ENCODE measurements around the gene ADH4. TPM values are rescaled to one million over a fixed set of nuclear protein-coding genes. Genes with fewer than 3 reads are reported as not detected.

Gene ADH4
- total RNA-seq, 2 experiments from 2014 or later = not detected

DNA sequence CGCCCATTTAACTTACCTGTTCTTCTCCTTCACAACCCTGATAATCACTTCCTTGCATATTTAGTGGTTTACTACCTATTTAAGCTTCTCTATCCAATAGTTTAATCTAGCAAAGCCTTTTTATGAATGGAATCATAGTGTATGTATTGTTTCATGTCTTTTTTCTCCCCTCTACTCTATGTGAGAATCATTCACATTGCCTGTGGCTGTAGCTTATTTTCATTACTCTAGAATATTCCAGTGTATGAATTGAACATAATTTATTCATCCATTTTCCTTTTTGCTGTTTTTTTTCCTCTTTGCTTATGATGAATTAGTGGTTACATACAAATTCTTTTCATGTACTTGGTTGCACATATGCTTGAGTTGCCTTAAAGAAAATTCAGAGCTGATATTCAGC, 490 bp upstream of the ADH4 start:
- Mint-ChIP-seq H3K4me3 (no peak overlapping the region), H3K27me3 (no peaks in the 10 kb centered on the region), H3K27ac (no peak overlapping the region), H3K36me3 (ENCODE audit: low read depth) (no peaks in the 10 kb centered on the region), H3K4me1 (ENCODE audit: low read depth) (no peaks in the 10 kb centered on the region), H3K9me3 (no peaks in the 10 kb centered on the region)
- Histone ChIP-seq H3K27me3 (ENCODE audit: control insufficient read depth in 1 of 2, insufficient read depth in 2 of 2, low read length in 2 of 2) (no peaks in the 10 kb centered on the region), H3K27ac (ENCODE audit: low read depth in 1 of 2, low read length in 2 of 2) (no peak overlapping the region), H3K4me1 (ENCODE audit: insufficient read depth, low read length) (no peaks in the 10 kb centered on the region), H3K9me3 (ENCODE audit: control insufficient read depth in 1 of 2, insufficient read depth in 1 of 2, low read length in 2 of 2) (no peaks in the 10 kb centered on the region), H3K4me3 (ENCODE audit: low read length) (no peak overlapping the region), H3K36me3 (ENCODE audit: insufficient read depth, low read length) (no peaks in the 10 kb centered on the region)
- CTCF ChIA-PET = no interaction called here
- POLR2A ChIA-PET = no interaction called here
- ATAC-seq (ENCODE audit: poor library complexity) = no peak
- TF ChIP-seq, protein P1, sequence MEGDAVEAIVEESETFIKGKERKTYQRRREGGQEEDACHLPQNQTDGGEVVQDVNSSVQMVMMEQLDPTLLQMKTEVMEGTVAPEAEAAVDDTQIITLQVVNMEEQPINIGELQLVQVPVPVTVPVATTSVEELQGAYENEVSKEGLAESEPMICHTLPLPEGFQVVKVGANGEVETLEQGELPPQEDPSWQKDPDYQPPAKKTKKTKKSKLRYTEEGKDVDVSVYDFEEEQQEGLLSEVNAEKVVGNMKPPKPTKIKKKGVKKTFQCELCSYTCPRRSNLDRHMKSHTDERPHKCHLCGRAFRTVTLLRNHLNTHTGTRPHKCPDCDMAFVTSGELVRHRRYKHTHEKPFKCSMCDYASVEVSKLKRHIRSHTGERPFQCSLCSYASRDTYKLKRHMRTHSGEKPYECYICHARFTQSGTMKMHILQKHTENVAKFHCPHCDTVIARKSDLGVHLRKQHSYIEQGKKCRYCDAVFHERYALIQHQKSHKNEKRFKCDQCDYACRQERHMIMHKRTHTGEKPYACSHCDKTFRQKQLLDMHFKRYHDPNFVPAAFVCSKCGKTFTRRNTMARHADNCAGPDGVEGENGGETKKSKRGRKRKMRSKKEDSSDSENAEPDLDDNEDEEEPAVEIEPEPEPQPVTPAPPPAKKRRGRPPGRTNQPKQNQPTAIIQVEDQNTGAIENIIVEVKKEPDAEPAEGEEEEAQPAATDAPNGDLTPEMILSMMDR (IDR thresholded peaks at IDR 0.05) = no peak
- DNase-seq = no peak
- intact Hi-C loops (cut with DNase I, micrococcal nuclease) = no loop called here

DNA sequence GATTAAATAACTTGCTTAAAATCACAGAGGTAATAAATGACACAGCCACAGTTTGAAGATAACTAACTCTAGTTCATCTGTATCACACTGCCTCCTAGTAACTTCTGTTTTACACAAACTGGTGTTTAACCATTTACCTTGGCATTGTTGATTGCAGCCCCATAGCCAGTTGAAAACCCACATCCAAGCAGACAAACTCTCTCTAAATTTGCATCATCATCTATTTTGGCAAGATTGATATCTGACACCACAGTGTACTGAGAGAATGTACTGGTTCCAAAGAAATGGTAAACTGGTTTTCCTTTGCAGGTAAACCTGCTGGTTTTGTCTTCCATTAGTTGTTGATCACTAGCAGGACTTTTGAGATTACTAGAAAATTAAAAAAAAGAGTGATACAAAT, 7.8 kb downstream of the ADH4 start:
- no peaks in the 10 kb centered on the region for H3K4me1 ChIP-seq (ENCODE audit: insufficient read depth, low read length)
- ATAC-seq (ENCODE audit: poor library complexity) = no peak
- POLR2A ChIA-PET = no interaction called here

GRCh38 chr4:99135541-99136162, 8.4 kb downstream of the ADH4 start:
- no peaks in the 10 kb centered on the region for H3K4me1 Mint-ChIP-seq (ENCODE audit: low read depth)
- H3K36me3 ChIP-seq (ENCODE audit: insufficient read depth, low read length) = no peaks in the 10 kb centered on the region
- DNase-seq (no peak), ATAC-seq (ENCODE audit: poor library complexity) (no peak)
- no peaks in the 10 kb centered on the region for H3K4me1 ChIP-seq (ENCODE audit: insufficient read depth, low read length)
- intact Hi-C loops (cut with DNase I, micrococcal nuclease) = no loop called here
- no peaks in the 10 kb centered on the region for H3K36me3 Mint-ChIP-seq (ENCODE audit: low read depth)
- H3K4me3 ChIP-seq (ENCODE audit: low read length) = no peak overlapping the region
- H3K4me3 Mint-ChIP-seq = no peak overlapping the region
- no peaks in the 10 kb centered on the region for H3K27me3 Mint-ChIP-seq
- H3K27ac ChIP-seq (ENCODE audit: low read depth in 1 of 2, low read length in 2 of 2) = no peak overlapping the region
- POLR2A ChIA-PET = no interaction called here
- H3K27me3 ChIP-seq (ENCODE audit: control insufficient read depth in 1 of 2, insufficient read depth in 2 of 2, low read length in 2 of 2) = no peaks in the 10 kb centered on the region
- H3K27ac Mint-ChIP-seq = no peak overlapping the region
- no peaks in the 10 kb centered on the region for H3K9me3 ChIP-seq (ENCODE audit: control insufficient read depth in 1 of 2, insufficient read depth in 1 of 2, low read length in 2 of 2)
- CTCF ChIA-PET = no interaction called here
- TF ChIP-seq, protein P1 (IDR thresholded peaks at IDR 0.05) = no peak
- H3K9me3 Mint-ChIP-seq = no peaks in the 10 kb centered on the region

More for the DNA sequence above, 7.8 kb downstream of the ADH4 start:
- Mint-ChIP-seq H3K36me3 (ENCODE audit: low read depth) (no peaks in the 10 kb centered on the region), H3K27me3 (no peaks in the 10 kb centered on the region), H3K4me3 (no peak overlapping the region), H3K27ac (no peak overlapping the region), H3K4me1 (ENCODE audit: low read depth) (no peaks in the 10 kb centered on the region), H3K9me3 (no peaks in the 10 kb centered on the region)
- Histone ChIP-seq H3K4me3 (ENCODE audit: low read length) (no peak overlapping the region), H3K27me3 (ENCODE audit: control insufficient read depth in 1 of 2, insufficient read depth in 2 of 2, low read length in 2 of 2) (no peaks in the 10 kb centered on the region), H3K27ac (ENCODE audit: low read depth in 1 of 2, low read length in 2 of 2) (no peak overlapping the region), H3K36me3 (ENCODE audit: insufficient read depth, low read length) (no peaks in the 10 kb centered on the region), H3K9me3 (ENCODE audit: control insufficient read depth in 1 of 2, insufficient read depth in 1 of 2, low read length in 2 of 2) (no peaks in the 10 kb centered on the region)
- no peak for DNase-seq
- TF ChIP-seq, protein P1 (IDR thresholded peaks at IDR 0.05) = no peak
- intact Hi-C loops (cut with DNase I, micrococcal nuclease) = no loop called here
- CTCF ChIA-PET = no interaction called here
